Fibroblast of lung (primary cell): ENCODE measurements around the gene SENP8.

Source experiments
- EZH2 ChIP-seq: IDR thresholded peaks from 2 replicates; pipeline ENCODE4 v1.5.1; 2012; ENCODE audit warnings: low read length, control low read depth, mild to moderate bottlenecking; ENCODE audit errors: missing control alignments
- TF ChIP-seq, protein P1 (sequence below), 2 donors: IDR thresholded peaks in 1 of 2; conservative IDR thresholded peaks in 1 of 2; 1 replicate in 1 of 2; 2 replicates in 1 of 2; pipeline ENCODE4 v1.5.1; 2011 to 2012; ENCODE audit warnings: low read length in 2 of 2, control low read depth in 1 of 2, inconsistent platforms in 1 of 2, low read depth in 1 of 2, mild to moderate bottlenecking in 1 of 2

DNA sequence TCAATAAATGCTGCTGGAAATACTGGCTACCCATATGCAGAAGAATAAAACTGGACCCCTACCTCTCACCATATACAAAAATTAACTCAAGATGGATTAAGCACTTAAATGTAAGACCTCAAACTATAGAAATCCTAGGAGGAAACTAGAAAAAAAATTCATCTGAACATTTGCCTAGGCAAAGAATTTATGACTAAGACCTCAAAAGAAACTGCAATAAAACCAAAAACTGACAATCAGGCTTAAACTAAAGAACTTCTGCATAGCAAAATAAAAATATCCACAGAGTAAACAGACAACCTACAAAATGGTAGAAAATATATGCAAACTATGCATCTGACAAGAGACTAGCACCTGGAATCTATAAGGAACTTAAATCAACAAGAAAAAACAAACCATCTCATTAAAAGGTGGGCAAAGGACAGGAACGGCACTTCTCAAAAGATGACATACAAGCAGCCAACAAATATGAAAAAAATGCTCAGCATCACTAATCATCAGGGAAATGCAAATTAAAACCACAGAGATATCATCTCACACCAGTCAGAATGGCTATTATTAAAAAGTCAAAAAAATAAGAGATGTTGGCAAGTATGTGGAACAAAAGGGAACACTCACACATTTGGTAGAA lies 47.3 kb upstream of the SENP8 start:
- TF ChIP-seq, protein P1, sequence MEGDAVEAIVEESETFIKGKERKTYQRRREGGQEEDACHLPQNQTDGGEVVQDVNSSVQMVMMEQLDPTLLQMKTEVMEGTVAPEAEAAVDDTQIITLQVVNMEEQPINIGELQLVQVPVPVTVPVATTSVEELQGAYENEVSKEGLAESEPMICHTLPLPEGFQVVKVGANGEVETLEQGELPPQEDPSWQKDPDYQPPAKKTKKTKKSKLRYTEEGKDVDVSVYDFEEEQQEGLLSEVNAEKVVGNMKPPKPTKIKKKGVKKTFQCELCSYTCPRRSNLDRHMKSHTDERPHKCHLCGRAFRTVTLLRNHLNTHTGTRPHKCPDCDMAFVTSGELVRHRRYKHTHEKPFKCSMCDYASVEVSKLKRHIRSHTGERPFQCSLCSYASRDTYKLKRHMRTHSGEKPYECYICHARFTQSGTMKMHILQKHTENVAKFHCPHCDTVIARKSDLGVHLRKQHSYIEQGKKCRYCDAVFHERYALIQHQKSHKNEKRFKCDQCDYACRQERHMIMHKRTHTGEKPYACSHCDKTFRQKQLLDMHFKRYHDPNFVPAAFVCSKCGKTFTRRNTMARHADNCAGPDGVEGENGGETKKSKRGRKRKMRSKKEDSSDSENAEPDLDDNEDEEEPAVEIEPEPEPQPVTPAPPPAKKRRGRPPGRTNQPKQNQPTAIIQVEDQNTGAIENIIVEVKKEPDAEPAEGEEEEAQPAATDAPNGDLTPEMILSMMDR (conservative IDR thresholded peaks at IDR 0.05 in 1 of 2, IDR thresholded peaks at IDR 0.05 in 1 of 2; ENCODE audit: low read depth in 1 of 2, low read length in 2 of 2) = no peak
- no peak for TF ChIP-seq EZH2
